Measurements from ENCODE around the gene OSBP2.

OSBP2 gene

GRCh38 chr22:30855677-30856518 is 161.2 kb downstream of the OSBP2 start:
- no peak for TF ChIP-seq CTCF (conservative IDR thresholded peaks at IDR 0.05; ENCODE audit: low read length)
- H3K4me3 ChIP-seq (ENCODE audit: low read length), result no peak overlapping the region
- no peak for DNase-seq (ENCODE audit: low read depth)

DNA sequence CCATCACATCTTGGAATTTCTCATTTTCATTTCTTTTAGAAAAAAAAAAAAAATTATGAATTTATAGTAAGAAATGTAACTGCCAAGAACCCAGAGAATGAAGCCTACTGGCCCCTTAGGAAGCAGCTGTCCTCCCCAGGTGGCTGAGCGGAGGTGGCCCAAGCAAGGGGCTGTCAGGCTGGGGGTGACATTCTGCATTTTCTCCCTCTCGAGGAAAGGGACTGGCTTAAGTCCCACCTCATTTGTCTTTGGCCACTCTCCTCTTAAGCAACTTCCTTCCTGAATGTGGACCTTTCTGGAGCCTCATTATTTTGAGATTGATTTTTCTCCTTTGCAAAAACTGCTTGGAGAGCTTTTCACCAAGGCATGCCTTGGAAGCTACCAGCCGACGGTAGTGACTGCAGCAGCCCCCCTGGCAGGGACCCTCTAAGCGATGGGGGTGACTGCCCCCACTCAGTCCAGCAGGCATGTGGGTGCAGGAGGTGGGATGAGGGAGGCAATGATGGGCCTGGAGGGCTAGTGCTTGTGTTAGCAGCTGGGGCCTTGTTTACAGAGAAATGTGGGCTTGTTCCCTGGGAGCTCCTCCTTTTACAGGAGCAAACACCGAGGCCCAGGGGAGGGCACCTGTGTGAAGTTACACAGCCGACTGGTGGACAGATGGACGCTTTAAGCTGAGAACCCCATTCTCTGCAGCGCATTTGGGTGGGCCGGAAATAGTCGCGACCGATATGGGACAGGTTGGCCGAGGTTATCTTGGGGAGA is 162.2 kb downstream of the OSBP2 start:
- no peak overlapping the region for H3K4me3 ChIP-seq (ENCODE audit: low read length)
- TF ChIP-seq CTCF (conservative IDR thresholded peaks at IDR 0.05; ENCODE audit: low read length), result no peak
- DNase-seq (ENCODE audit: low read depth), result no peak

GRCh38 chr22:30857791-30858190 is 163.1 kb downstream of the OSBP2 start:
- DNase-seq (ENCODE audit: low read depth), result no peak
- no peak overlapping the region for H3K4me3 ChIP-seq (ENCODE audit: low read length)
- TF ChIP-seq CTCF (conservative IDR thresholded peaks at IDR 0.05; ENCODE audit: low read length), result no peak

DNA sequence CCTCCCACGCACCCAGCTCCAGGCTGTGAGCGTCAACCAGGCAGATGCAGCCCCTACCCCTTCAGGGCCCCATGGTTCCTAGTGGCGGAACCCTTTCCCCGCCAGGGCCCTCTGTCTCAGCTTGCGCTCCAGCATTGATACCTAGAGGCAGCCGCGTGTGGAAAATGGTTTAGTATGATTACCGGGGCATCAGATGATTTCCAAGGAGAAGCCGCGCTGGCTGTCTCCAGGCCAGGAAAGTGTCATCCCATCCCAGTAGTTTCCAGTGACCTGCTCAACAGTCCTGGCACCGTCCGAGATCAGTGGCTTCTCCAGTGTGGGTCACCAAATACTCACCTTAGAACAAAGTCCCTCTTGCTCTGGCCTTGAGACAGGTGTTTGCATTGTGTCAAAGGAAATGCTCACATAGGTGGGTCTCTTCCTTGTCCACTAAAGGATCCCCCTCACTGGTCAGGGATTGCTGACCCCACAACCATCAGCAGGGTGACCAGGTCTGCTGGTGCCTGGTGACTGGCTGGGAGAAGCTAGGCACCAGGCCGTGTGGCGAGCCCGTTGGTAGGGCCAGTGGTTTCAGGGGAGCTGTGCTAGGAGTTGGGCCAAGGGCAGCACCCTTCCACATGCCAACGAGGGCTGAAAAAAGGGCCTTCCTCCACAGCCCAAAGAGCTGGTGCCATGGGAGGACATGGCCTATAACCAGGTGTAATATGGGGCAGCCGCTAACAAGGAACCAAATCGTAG is 164.5 kb downstream of the OSBP2 start:
- TF ChIP-seq CTCF (conservative IDR thresholded peaks at IDR 0.05; ENCODE audit: low read length), result no peak
- no peak overlapping the region for H3K4me3 ChIP-seq (ENCODE audit: low read length)
- DNase-seq (ENCODE audit: low read depth), result no peak

- no peak for DNase-seq (ENCODE audit: low read depth)
- no peak overlapping the region for H3K4me3 ChIP-seq (ENCODE audit: low read length)
- TF ChIP-seq CTCF (conservative IDR thresholded peaks at IDR 0.05; ENCODE audit: low read length), result no peak
Measured at GRCh38 chr22:30859714-30860095, 165.0 kb downstream of the OSBP2 start.

- no peak for TF ChIP-seq CTCF (conservative IDR thresholded peaks at IDR 0.05; ENCODE audit: low read length)
- H3K4me3 ChIP-seq (ENCODE audit: low read length), result no peak overlapping the region
- DNase-seq (ENCODE audit: low read depth), result no peak
Measured at GRCh38 chr22:30860176-30861105, 165.8 kb downstream of the OSBP2 start.
